BE2C (cell line): ENCODE data around the gene SRGAP2B.
"Not testable (repeated sequence)": the region's sequence is repeated elsewhere in the genome, so short reads cannot be mapped to it uniquely, and the experiment has no call there.

ENCODE experiments used
- DNase-seq: peaks from one replicate; pipeline ENCODE4 v3.0.0-alpha.2; 2020
- H3K27me3 ChIP-seq: fragments of 250-450 bp; sonication (Bioruptor Pico); 2 replicates; pipeline ENCODE4 v1.5.1; 2020; ENCODE audit warnings: mild to moderate bottlenecking
- H3K36me3 ChIP-seq: fragments of 250-450 bp; sonication (Bioruptor Pico); 2 replicates; pipeline ENCODE4 v1.5.1; 2020; ENCODE audit warnings: mild to moderate bottlenecking
- H3K4me1 ChIP-seq: fragments of 250-450 bp; sonication (Bioruptor Pico); 2 replicates; pipeline ENCODE4 v1.5.1; 2020
- H3K4me3 ChIP-seq: 2 replicates; pipeline ENCODE4 v1.5.1; 2011; ENCODE audit warnings: low read depth, low read length
- H3K9me3 ChIP-seq: fragments of 250-450 bp; sonication (Bioruptor Pico); 2 replicates; pipeline ENCODE4 v1.5.1; 2020

SRGAP2B gene

DNA sequence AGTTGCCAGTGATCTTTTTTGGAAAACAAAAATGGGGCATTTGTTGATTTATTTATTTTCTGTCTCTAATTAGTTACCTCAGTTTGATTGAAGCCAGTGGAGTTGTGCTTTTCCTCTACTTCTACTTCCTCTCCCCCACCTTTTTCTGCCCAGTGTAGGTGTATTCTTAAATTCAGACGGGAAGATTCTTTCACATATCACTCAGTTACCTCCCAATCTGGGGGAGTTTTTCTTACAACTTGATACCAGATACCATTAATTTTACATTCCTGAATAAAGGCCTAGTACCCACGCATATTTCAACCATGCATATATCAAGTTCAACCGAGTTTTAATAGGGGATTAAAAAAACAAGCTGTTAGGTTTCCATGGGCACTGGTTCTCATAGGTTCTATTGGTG lies 16.5 kb upstream of the SRGAP2B start:
- not testable (repeated sequence) for H3K27me3 ChIP-seq, H3K4me1 ChIP-seq, DNase-seq, H3K9me3 ChIP-seq, H3K36me3 ChIP-seq, H3K4me3 ChIP-seq

- not testable (repeated sequence) for H3K4me1 ChIP-seq, H3K36me3 ChIP-seq
Observed at GRCh38 chr1:145103294-145103693, 8.2 kb upstream of the SRGAP2B start.

DNA sequence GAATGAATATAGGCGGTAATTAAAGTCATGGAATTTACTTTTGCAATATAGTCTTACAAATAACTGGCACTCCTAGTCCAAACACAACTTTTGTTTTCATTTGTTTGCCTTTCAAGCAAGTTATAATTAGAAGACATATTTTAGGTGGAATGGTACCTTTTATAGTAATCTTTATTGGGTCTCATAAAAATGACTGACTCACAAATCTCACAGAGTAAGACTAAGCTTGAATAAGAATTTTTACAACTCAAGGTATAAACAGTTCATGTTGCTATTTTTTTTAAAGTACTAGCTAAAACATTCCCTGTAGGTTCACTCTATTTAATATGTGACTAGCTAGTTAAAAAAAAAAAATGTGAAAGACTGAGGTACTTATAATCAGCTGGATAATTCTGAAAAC lies 6.6 kb upstream of the SRGAP2B start:
- not testable (repeated sequence) for H3K4me1 ChIP-seq, DNase-seq, H3K27me3 ChIP-seq, H3K4me3 ChIP-seq, H3K9me3 ChIP-seq, H3K36me3 ChIP-seq

More at GRCh38 chr1:145103294-145103693, 8.2 kb upstream of the SRGAP2B start:
- H3K4me3 ChIP-seq, H3K27me3 ChIP-seq, DNase-seq, H3K9me3 ChIP-seq: not testable (repeated sequence)

DNA sequence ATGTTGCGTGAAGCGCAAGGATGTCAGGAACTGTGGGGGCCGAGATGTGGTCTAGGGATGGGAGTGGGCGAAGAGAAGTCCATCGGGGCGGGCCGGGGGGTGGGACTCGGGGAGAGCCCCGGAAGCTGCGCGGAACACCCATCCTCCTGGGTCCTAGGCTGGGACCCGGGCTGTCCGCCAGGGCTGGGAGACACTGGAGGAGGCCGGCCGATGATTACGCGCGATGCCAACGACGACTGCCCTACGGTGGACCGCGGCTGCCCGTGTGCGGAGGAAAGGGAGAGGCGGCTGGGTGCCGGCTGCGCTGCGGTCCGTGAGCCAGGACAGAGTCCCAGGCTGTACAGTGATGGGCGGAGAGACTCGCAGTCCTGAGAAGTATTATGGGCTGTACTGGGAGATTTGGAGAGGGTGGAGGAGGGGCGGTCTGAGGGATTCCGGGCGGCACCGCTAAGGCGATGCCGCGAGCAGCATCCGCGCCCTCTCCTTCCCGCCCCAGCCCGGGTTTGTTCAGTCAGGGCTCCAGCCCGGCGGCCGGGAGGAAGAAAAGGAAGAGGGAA lies 395 bp downstream of the SRGAP2B start:
- not testable (repeated sequence) for H3K27me3 ChIP-seq, H3K4me1 ChIP-seq, H3K9me3 ChIP-seq, H3K36me3 ChIP-seq
- peak overlapping the region; percentile 38; the same call in 1 of the 2 replicates for H3K4me3 ChIP-seq
- DNase-seq, result peak; percentile 40

DNA sequence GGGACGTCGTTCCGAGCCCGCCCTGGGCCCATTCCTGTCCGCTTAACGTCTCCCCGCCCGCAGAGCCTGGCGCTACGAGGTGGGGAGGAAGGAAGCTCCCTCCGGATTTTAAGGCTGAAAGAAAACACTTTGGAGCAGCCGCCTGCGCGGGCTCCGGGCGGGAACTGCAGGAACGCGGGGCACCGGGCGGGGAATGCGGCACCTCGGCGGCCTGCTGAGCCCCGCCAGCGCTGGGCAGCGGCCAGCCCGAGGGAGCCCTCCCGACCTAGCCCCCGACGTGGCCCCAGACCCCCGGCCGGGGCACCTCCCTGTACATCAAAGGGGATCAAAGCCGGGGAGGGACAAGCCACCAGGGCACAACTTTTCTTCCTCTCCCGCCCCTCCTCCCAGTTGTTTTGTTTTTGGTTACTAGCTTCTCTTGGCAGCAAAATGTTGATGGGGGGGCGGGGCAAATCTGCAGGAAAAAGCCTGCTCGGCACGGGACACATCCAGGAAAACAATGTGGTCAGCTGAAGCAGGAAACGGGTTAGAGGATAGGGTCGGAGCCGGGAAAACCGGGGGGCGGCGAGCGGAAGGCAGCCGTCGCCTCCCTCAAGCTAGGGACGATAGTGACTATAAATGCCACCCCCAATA lies 1.5 kb downstream of the SRGAP2B start:
- H3K4me3 ChIP-seq, result peak overlapping the region; percentile 47
- H3K27me3 ChIP-seq, H3K9me3 ChIP-seq, H3K4me1 ChIP-seq, H3K36me3 ChIP-seq: not testable (repeated sequence)
- DNase-seq, result peak; percentile 68

DNA sequence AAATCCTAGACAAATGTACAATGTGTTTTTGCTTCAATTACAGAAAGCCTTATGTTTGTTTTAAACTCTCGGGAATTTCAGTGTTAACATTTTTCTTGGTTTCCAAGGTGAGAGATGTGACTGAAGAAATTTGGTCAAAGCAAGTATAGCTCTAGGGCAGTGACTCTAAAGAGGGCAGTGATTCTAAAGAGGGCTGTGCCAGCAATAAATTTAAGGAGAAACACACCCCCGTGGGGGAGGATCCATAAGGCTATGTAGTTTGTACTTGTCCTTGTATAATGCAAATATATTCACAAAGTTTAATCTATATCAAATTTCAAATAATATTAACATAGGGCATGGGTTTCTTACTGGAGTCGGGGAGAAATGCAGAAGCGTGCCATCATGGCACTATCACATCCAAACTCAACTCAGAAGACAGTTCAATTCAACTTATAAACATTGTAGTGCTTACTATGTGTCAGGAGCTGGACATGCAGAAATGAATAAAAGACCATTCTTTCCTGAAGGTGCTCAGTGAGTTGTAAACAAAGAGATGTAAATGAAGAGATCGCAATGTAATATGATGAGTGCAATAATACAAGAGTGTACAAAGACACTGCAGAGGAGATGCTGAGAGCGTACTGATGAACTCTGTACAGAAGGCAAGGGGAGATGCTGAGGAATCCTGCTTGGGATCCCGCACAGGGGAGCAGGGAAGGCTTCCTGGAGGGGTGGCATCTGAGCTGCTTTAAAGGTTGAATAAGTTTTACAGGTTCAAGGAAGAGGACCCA lies 12.5 kb downstream of the SRGAP2B start:
- not testable (repeated sequence) for DNase-seq, H3K4me1 ChIP-seq, H3K36me3 ChIP-seq, H3K4me3 ChIP-seq, H3K27me3 ChIP-seq, H3K9me3 ChIP-seq

DNA sequence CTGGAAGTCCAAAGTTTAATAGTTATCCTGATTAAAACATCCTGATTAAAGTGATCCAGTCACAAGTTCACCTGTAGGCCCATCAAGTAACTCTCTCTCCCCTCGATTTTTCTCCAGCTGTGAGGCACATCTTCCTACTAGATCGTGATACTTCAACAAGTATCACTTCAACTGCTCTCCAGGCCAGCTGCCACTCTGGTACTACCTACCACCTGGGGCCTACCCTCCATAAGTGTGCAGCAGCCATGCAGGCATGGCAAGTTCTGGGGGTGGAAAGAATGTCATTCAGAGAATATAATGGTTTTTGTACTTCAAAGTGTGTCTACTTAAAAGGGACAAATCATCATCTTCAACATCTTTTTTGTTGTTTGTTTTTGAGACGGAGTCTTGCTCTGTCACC lies 14.9 kb downstream of the SRGAP2B start:
- H3K36me3 ChIP-seq, H3K4me3 ChIP-seq, H3K9me3 ChIP-seq: not testable (repeated sequence)

GRCh38 chr1:145079737-145080136 lies 15.4 kb downstream of the SRGAP2B start:
- not testable (repeated sequence) for H3K36me3 ChIP-seq, H3K27me3 ChIP-seq, DNase-seq, H3K9me3 ChIP-seq, H3K4me1 ChIP-seq, H3K4me3 ChIP-seq

More for the DNA sequence above, 14.9 kb downstream of the SRGAP2B start:
- DNase-seq, H3K4me1 ChIP-seq, H3K27me3 ChIP-seq: not testable (repeated sequence)

GRCh38 chr1:145078787-145079370 lies 16.2 kb downstream of the SRGAP2B start:
- H3K36me3 ChIP-seq, H3K4me3 ChIP-seq, H3K4me1 ChIP-seq: not testable (repeated sequence)

DNA sequence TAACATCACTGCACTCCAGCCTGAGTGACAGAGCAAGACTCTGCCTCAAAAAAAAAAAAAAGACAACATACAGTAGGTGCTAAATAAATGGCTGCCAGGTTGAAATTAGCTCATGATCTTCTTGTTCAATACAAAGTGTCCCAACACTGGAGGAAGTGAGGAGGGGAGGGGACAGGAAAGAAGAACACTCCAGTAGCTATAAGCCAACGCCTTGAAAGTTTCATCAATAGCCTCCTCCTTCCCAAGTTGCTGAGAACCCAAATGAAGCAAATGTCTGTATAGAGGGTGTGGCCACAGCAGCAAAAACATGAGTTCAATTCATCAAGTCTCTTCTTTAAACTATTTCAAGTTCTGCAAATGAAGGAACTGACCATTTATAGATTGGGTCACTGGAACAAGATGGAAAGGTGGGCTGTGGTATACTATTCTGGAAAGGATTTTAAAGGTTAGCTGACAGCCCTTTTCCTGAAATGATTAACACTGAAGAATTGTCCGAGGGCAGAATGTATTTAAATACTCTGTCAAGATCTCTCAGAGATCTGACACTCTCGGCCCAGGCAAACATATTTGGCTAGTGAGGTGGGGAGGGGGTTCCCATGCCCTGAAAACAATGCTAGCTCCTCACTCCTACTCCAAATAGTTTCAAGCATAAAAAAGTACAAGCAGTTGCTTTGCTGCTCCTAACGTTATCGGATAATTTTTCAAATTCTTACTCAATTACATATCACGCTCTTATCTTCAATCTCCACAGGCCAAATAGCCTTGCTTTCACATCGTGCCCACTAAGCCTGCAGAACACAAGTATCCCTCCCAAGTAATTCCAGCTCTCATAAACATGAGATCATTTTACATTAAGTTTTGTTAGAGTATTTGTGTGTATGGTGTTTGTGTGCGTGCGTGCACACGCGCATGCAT lies 17.0 kb downstream of the SRGAP2B start:
- H3K9me3 ChIP-seq, H3K4me1 ChIP-seq, DNase-seq, H3K36me3 ChIP-seq, H3K27me3 ChIP-seq, H3K4me3 ChIP-seq: not testable (repeated sequence)

More at GRCh38 chr1:145078787-145079370, 16.2 kb downstream of the SRGAP2B start:
- DNase-seq, H3K9me3 ChIP-seq, H3K27me3 ChIP-seq: not testable (repeated sequence)

GRCh38 chr1:145076877-145077276 lies 18.3 kb downstream of the SRGAP2B start:
- not testable (repeated sequence) for H3K4me1 ChIP-seq, H3K9me3 ChIP-seq, H3K27me3 ChIP-seq, H3K4me3 ChIP-seq, DNase-seq, H3K36me3 ChIP-seq

GRCh38 chr1:145074021-145074559 lies 21.0 kb downstream of the SRGAP2B start:
- H3K4me1 ChIP-seq, DNase-seq, H3K27me3 ChIP-seq, H3K36me3 ChIP-seq, H3K9me3 ChIP-seq, H3K4me3 ChIP-seq: not testable (repeated sequence)

- not testable (repeated sequence) for DNase-seq, H3K27me3 ChIP-seq, H3K36me3 ChIP-seq, H3K4me1 ChIP-seq, H3K9me3 ChIP-seq, H3K4me3 ChIP-seq
Observed at GRCh38 chr1:145071569-145071968, 23.6 kb downstream of the SRGAP2B start.

GRCh38 chr1:145066486-145066885 lies 28.6 kb downstream of the SRGAP2B start:
- H3K9me3 ChIP-seq, H3K36me3 ChIP-seq, H3K4me3 ChIP-seq, H3K27me3 ChIP-seq, DNase-seq, H3K4me1 ChIP-seq: not testable (repeated sequence)
